HG03521 (cell line): ENCODE results near the gene LAMA2.

ENCODE experiments used
- ATAC-seq: cut with Tn5 transposase; IDR thresholded peaks from one replicate; pipeline ENCODE4 v1.9.1; 2021; ENCODE audit warnings: mild to moderate bottlenecking, moderate library complexity; ENCODE audit not compliant: unreplicated experiment

The LAMA2 gene

DNA sequence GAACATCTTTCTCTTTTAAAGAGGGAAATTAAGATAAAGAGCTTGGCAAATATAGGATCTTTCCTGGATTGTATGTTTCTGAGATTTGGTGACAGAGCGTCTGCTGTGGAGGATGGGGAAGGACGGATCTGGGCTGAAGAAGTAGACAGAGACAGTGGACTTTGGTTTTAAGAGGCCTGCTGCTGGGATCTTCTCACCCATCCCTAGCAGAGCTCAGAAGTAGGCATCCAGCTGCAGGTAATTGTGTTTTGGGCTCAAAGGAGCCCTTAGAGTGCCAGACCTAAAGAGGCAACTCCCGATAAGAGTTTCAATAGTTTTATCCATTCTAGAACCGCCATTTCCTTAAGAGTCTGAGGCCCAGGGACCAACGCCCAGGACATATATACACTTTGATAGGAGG, 20.8 kb downstream of the LAMA2 start:
- no peak for ATAC-seq

DNA sequence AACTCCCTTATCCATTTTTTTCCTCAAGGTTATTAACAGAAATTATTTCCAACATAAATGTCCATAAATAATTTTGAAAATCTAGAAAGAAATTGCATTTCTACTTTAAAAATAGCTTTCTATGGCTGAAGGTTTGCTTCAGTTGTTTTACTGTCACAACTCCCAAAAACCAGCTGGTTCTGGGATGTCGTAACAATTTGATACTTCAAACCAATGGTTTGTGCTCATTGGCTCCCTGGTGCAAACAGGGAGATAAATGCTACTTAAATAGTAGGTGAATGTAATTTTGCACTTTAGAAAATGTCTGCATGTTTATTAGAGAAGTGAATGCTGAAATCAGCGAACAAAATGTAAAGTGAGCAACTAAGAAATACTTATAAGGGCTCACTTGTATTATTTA, 31.1 kb downstream of the LAMA2 start:
- no peak for ATAC-seq

DNA sequence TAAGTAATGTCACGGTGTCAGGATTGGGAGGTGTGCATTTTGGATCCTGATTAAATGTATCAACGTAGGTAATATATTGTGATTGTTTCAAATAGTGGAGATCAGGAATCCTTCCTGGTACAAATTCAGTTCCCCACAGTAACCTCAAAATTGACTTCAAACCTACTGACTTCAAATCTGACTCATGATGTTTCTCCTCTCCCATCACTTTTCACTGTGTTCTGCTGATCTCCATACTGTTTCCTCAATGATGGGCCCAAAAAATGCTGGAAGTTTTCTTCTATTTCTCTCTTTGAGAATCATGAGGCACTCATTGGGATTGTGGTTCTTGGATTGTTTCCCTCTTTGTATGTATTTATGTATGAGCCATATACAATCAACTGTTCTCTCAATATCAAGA, 35.9 kb downstream of the LAMA2 start:
- no peak for ATAC-seq

DNA sequence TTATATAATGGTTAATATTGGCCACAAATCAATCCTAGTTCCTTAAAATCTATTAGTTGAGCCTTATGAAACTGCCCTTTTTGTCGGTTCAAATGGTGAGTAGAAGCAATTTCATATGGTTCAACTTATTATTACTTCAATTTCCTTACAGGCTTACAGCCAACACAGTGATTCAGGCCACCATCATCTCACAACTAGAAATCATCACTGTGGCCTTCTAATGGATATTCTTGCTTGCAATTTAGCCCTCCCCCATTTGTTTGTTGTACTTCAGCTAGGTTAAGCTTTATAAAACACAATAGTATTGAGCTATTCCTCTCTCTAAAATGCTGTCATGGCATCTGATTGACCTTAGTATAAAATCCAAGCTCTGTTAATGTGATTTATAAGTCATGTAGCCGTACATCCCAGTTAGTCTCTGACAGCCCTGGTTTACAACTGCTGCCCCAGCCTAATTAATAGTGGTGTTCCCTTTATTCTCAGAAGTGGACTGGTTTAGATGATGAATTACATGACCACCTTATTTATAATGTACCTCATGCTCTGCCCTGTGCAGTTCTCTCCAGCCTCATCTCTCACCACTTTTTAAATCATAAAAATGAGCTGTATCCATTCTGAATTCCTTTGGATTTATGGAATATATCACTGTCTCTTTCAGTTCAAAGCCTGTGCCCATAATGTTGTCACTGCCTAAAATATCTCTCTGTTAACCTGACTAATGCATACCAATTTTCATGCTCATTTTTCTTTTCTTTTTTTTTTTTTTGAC, 36.7 kb downstream of the LAMA2 start:
- no peak for ATAC-seq

DNA sequence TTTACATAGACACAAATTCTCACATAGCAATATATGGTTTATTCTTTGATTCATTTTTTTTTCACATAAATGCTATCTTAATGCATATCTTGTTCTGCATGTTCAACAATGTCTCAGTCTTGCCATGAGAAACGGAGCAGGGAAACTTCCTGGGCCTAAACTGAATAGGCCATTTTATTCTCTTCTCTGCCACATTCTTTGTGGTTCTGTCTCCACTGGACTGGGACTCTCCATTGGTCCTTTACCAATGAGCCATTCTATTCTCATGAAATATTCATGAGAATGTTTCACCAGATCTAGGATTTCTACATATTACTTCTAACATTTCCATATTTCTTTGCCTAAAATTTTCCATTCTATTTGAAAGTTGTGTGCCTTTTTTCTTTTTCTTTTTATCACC, 42.8 kb downstream of the LAMA2 start:
- no peak for ATAC-seq

DNA sequence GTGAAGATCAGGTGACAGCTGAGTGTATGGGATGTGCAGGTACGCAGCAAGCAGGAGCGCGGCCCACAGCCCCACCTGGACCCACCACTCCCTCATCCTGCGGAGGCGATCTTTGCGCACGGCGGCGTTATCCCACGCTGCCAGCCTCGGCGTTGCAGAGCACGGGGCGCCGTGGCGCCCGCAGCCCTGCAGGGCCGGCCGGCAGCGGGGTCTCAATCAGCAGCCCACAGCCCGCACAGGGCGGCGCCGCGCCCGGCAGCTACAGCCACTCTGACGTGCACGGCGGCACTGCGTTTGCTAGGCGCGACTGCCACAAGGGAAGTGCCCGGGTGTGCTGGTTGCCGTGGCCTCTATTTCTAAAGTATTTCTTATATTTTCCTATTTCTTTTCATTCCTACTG, 46.9 kb downstream of the LAMA2 start:
- no peak for ATAC-seq

DNA sequence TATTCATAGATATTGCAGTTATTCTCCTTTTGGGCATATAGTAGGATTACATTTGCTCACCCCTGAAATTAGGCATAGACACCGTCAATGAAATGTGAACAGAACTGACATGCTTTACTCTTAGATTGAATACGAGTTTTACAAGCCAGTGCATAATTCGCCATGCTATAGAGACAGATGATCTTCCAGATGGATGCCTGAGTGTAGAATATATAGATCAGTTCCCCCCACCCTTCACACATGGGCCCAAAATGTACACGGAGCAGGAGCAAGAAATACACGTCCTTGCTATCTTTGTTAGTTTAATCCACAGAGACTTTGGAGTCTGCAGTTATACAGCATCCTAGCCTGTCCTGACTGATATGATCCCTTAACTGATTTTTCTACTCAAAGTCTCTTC, 47.4 kb downstream of the LAMA2 start:
- no peak for ATAC-seq

DNA sequence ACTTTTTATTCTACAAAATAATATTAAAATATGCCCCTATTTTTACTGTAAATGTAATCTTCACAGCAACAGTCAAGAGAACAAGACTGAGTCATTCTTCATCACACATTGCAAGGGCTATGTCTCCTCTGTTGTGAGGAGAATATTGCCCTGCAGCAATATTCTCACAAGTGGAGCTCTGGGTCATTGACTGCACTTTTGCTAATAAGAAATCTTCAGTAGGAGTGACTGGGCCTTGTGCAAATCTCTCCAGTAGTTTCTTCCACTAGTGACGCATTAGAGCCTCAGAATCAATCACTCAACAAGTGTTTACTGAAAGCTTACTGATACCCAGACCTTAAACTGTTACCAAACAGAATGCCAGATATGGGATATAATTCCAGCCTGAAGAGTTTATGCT, 49.1 kb downstream of the LAMA2 start:
- no peak for ATAC-seq

DNA sequence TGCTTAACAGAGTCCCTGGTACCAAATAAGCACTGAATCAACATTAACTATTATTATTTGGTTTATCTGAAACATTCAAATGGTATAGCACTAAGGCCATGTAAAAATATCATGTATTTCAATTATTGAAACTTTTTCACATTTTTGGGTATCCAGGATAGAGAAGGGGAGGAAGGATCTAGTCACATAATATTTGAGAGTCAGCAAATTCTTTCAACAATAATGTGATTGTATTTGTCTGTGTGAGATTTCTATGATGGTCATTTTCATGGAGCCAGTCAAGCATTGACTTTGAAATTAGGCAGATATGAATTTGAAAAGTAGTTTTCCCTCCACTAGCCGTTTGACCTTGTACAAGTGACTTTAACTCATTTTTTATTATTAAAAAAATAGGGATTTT, 67.9 kb downstream of the LAMA2 start:
- no peak for ATAC-seq

DNA sequence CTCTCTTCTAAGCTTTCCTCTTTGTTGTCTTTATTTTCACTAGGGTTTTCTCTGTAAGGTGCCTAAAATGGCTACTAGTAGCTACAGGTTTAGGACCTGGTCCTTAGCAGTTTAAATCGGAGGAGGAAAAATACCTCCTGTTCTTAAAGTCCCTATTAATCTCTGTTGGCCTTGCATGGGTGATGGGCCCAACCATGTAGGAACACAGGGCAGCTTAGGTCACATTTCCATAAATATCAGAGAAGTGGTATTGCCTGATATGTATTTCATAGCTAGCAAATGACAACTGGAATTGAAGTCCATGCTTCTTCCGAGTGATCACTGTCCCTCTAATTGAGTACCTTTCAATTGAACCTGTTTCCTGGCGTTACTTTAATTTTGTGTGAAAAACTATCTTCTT, 70.0 kb downstream of the LAMA2 start:
- no peak for ATAC-seq

DNA sequence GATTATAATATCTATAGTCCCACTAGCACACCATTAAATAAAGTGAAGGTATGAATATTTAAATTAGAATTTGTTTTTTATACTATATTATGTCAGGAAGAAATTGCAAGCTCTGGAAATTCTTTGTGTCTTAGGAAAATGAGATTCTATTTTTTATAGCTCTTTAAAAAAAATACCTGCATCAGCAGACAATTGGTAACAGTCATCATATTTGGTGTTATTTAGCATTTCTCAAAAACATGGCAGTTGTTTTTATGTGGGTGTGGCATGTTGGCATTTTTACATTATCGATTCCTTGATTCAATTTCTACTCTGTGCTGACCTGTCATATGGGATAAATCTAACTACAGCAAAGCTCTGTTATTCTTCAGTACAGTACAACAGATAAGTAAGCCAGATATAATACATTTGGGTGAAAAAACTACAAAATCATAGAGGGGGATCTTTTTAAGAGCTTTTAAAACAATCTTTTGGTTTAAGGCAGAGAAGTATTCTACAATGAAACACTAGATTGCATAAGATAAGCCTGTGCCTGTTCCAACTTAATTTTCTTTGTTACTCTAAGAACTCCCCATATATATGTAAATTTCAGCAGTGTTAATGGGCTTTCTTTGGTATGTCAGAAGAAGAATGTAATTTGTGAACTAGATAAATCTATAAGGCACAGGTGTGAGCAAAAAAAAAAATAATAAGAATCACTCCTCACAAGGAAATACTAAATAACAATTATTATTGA, 71.5 kb downstream of the LAMA2 start:
- no peak for ATAC-seq

DNA sequence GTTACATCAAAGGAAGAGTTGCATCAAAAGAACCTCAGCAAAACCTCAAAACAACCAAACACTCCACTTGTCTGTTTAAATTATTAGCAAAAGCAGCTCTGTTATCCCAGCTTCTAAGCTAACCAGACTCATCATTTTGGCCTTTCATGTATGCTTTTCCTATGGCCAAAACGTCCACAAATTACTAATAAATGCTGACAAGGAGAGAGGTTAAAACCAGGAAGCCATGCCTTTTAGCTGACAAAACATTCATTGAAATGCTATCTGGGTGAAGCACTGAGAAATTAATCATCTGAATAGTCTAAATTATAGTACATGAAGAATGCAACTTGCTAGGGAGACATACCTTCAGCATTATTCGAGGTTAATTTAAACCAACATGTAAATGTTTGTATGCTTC, 80.6 kb downstream of the LAMA2 start:
- ATAC-seq, result no peak

DNA sequence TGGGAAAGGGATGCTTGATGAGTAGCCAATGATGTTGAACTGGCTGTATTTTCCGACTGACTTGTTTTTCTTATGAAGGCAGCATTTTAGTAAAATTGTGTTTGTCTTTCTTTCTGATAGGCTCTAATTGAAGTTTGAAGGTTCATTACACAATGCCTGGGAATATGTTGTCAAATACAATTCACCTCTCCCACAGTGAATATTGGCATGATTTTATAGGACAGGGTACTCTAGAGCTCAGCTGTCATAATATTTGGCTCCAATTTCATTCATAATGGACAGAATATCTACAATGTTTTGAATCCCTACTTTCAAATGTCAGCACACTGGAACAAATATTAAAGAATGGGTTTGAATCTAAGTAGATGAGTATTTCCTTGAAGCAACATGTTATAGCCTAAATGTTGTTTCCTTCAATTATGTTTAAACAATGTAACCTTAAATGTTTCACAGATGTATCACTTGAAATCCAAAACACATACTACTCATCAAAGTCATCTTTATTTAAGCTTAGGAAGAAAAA, 81.4 kb downstream of the LAMA2 start:
- ATAC-seq, result no peak

DNA sequence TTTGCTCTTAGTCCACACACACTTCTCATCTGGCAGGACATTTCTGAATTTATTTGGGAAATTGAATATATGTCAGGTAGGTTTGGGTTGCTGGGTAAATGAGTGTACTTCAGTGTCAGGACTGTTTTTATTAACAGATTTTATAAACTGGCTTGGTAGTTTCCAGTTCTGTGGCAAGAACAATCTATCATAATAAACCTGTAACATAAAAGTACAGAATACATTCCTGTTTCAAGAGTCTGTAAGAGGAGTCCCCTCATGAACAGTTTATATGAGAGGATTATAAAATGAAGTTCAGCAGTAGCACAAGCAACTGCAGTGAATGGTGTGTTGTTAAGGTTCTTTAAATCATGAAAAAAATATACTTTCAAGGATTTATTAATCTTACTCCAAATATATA, 81.8 kb downstream of the LAMA2 start:
- no peak for ATAC-seq

DNA sequence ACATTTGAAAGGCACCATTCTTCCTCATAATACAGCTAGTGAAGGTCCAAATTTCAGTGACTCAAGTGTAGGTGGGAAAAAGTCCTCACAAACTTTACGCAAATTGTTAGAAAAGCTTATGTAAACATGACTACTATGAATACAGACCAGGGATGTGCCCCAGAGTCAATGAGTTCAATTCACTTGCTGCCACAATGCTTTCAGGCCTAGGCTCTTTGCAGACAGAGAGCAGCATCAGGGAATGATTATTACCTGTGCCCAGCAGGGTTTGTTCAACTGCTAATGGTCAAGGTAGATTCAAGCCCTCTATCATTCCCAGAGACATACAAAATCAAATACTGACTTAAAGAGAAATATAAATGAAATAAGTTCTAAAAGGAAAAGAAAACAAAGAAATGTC, 84.0 kb downstream of the LAMA2 start:
- no peak for ATAC-seq

DNA sequence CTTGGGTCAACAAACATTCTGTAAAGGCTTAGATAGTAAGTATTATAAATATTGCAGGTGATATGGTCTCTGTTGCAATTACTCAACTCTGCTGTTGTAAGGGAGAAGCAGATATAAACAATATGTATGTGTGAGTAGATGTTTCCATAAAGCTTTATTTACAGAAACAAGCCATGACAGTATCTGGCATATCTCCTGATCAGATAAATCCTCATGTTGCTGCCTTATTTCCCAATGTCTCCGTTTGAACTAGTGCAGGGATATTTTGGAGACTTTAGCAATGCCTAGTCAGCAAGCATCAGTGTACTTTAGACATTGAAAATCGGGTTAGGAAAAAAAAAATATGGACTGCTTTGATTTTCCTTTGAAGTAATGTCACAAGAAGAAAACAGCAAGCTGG, 96.1 kb downstream of the LAMA2 start:
- no peak for ATAC-seq

DNA sequence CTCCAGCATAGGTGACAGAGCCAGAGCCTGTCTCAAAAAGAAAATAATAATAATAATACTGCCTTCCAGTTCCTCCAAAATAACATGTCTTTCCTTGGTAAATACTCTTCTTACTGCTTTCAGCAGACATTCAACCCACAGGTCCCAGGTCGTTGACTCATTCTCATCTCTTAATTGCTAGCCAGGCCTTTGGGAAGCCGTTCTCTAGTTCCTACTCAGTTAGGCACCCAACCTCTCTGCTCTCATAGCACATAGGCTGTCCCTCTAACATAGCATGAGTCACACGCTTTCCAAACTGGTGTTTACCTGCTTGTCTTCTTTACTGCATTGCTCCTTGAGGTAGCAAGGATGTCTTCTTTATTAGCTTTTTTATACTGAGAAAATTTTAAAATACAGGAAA, 98.8 kb downstream of the LAMA2 start:
- no peak for ATAC-seq

DNA sequence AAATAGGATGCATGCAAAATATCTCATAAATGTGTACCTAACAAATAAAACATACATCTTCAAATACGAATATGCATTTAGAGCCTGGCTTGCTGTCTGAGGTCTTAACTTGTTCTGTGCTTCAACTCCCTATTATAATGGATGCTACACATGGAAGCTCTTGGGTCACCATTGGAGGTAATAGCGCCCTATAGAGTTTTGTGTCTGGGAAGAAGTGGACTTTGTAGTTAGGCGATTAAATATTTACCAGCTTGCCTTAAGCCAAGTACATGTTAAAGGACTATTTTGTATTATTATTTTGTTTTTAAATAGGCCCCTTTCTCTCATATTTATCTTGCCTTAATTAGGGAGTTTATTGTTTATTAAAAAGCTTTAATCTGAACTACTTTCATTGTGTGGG, 107.4 kb downstream of the LAMA2 start:
- ATAC-seq, result no peak

DNA sequence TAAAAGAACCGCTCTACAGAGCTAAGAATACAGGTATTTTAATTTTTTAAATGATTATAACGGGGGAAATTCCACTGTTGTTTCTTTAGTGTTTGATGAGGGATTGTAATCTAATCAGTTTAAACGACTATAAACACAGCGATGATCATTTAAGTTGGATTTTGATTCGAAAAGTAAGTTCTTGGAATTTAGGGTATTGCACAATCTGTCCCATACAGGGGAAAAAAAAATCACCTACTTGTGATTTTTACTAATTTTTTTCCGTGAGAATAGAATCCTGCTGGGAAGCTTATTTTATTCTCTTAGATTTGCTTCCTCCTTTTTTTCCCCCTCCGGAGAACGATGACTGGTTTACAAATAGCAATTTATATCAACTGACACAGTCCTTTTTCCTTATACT, 108.0 kb downstream of the LAMA2 start:
- no peak for ATAC-seq

DNA sequence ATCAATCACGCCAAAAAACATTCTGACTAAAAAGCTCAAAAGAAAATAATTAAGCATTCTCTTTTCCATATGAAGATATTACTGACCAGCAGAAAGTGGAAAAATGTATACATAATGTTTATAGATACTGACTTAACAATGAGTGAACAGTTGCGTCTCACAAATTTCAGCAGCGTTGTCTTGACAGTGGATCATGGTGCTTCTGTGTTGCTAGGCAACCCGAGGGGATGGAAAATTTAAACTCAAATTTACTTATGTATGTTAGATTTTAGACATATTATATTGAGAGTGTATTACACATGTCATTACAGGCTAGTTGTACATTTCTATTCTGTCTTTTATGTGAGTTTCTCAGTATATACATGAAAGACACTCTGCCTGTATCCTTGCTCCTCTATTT, 110.2 kb downstream of the LAMA2 start:
- no peak for ATAC-seq

DNA sequence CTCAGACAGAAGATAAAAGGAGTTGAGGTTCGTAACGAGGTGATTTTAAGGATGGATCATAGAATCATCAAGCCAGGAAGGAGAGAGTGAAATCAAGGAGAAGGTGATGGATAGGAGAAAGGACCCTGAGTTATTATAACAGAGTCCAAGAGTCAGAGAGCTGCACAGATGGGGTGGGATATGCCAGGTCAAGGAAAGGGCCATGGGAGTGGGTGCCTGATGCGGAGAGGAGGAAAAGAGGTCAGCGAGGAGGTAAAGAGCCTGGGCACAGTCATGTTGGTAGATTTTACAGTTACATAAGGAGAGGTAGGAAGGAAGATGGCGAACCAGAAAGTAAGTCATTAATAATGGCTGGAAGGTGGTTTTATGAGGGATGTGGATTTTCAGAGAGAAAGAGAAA, 114.9 kb downstream of the LAMA2 start:
- no peak for ATAC-seq

DNA sequence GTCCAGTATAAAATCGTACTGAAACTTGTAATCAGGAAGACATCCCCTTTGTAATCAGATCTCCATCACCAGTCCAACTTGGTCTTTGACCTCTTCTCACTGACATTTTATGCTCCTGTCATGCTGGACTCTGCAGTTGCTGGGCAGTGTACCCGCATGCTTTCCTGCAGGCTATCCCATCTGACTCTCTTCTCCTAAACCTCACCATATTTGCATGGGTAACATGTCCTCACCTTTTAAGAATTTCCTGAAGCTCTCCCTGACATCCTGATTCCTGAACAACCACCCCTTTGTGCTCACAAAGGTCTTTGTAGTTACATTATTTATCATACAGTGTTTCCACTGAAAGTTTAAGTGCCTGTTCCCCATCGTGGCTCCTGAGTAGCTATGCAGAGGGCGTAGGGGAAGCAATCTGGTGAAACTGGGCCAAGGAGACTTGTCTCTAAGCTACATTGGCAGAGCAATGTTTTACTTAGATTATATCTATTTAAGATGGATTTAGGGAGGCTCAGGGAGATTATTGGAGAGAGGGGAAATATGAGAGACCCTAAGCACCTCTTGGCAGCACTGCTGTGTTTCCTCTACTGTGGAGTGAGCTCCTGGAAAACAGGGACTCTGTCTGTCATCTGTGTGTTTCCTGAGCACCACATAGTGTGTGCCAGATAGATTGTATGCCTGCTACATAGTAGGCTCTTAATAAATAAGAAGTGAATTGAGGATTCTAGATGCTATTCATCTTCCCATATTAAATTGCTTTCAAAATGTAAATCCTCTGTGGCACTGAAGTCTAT, 124.0 kb downstream of the LAMA2 start:
- no peak for ATAC-seq
